Measurements from ENCODE around the gene APBA3.

APBA3 gene

GRCh38 chr19:3761382-3762129 is at the start of gene APBA3:
TSS of gene APBA3 (minus strand) at chr19:3761692. CDS start at chr19:3760264, 1,428 bp downstream.
- TF ChIP-seq ZNF274 (IDR thresholded peaks at IDR 0.05; ENCODE audit: low read depth, low read length) (no peak), YY1 (IDR thresholded peaks at IDR 0.05; ENCODE audit: insufficient read depth, insufficient read length) (no peak), SUZ12 (IDR thresholded peaks at IDR 0.05; ENCODE audit: extremely low read depth, insufficient read depth, insufficient read length) (no peak)
- DNase-seq (ENCODE audit: low read depth, low spot score), result peak; percentile 88
- Histone ChIP-seq H3K36me3 (ENCODE audit: insufficient read depth, insufficient read length, low read length) (peaks cover 41% of the 10 kb centered on the region), H3K4me3 (ENCODE audit: insufficient read length, low read depth) (peak within 1 kb of the TSS; percentile 96), H3K27me3 (ENCODE audit: insufficient read depth, insufficient read length) (no peaks in the 10 kb centered on the region), H3K4me1 (ENCODE audit: insufficient read depth, insufficient read length) (peaks cover 4% of the 10 kb centered on the region), H3K9ac (ENCODE audit: insufficient read length, low read depth) (peak within 1 kb of the TSS; percentile 99), H3K9me3 (ENCODE audit: insufficient read depth, low read length) (no peaks in the 10 kb centered on the region)

- peak overlapping the region; percentile 27 for H3K9ac ChIP-seq (ENCODE audit: insufficient read length, low read depth)
Measured at GRCh38 chr19:3810708-3811355, 49.3 kb upstream of the APBA3 start.

GRCh38 chr19:3809881-3810707 is 48.6 kb upstream of the APBA3 start:
- H3K27me3 ChIP-seq (ENCODE audit: insufficient read depth, insufficient read length), result no peaks in the 10 kb centered on the region
- no peak for DNase-seq (ENCODE audit: low read depth, low spot score)
- H3K36me3 ChIP-seq (ENCODE audit: insufficient read depth, insufficient read length, low read length), result no peaks in the 10 kb centered on the region
- TF ChIP-seq YY1 (IDR thresholded peaks at IDR 0.05; ENCODE audit: insufficient read depth, insufficient read length) (no peak), ZNF274 (IDR thresholded peaks at IDR 0.05; ENCODE audit: low read depth, low read length) (no peak), SUZ12 (IDR thresholded peaks at IDR 0.05; ENCODE audit: extremely low read depth, insufficient read depth, insufficient read length) (no peak)
- peaks cover 3% of the 10 kb centered on the region for H3K4me1 ChIP-seq (ENCODE audit: insufficient read depth, insufficient read length)
- no peak overlapping the region for H3K4me3 ChIP-seq (ENCODE audit: insufficient read length, low read depth)
- peak overlapping the region; percentile 27 for H3K9ac ChIP-seq (ENCODE audit: insufficient read length, low read depth)
- no peaks in the 10 kb centered on the region for H3K9me3 ChIP-seq (ENCODE audit: insufficient read depth, low read length)

More at GRCh38 chr19:3810708-3811355, 49.3 kb upstream of the APBA3 start:
- peaks cover 3% of the 10 kb centered on the region for H3K4me1 ChIP-seq (ENCODE audit: insufficient read depth, insufficient read length)
- no peaks in the 10 kb centered on the region for H3K27me3 ChIP-seq (ENCODE audit: insufficient read depth, insufficient read length)
- TF ChIP-seq YY1 (IDR thresholded peaks at IDR 0.05; ENCODE audit: insufficient read depth, insufficient read length), result no peak
- TF ChIP-seq ZNF274 (IDR thresholded peaks at IDR 0.05; ENCODE audit: low read depth, low read length), result no peak
- no peak for TF ChIP-seq SUZ12 (IDR thresholded peaks at IDR 0.05; ENCODE audit: extremely low read depth, insufficient read depth, insufficient read length)
- DNase-seq (ENCODE audit: low read depth, low spot score), result no peak
- no peaks in the 10 kb centered on the region for H3K36me3 ChIP-seq (ENCODE audit: insufficient read depth, insufficient read length, low read length)
- H3K9me3 ChIP-seq (ENCODE audit: insufficient read depth, low read length), result no peaks in the 10 kb centered on the region
- no peak overlapping the region for H3K4me3 ChIP-seq (ENCODE audit: insufficient read length, low read depth)

GRCh38 chr19:3808420-3809143 is 47.1 kb upstream of the APBA3 start:
- Histone ChIP-seq H3K9me3 (ENCODE audit: insufficient read depth, low read length) (no peaks in the 10 kb centered on the region), H3K4me1 (ENCODE audit: insufficient read depth, insufficient read length) (peaks cover 3% of the 10 kb centered on the region), H3K36me3 (ENCODE audit: insufficient read depth, insufficient read length, low read length) (no peaks in the 10 kb centered on the region), H3K4me3 (ENCODE audit: insufficient read length, low read depth) (no peak overlapping the region), H3K27me3 (ENCODE audit: insufficient read depth, insufficient read length) (no peaks in the 10 kb centered on the region), H3K9ac (ENCODE audit: insufficient read length, low read depth) (no peak overlapping the region)
- TF ChIP-seq SUZ12 (IDR thresholded peaks at IDR 0.05; ENCODE audit: extremely low read depth, insufficient read depth, insufficient read length), result no peak
- no peak for TF ChIP-seq ZNF274 (IDR thresholded peaks at IDR 0.05; ENCODE audit: low read depth, low read length)
- TF ChIP-seq YY1 (IDR thresholded peaks at IDR 0.05; ENCODE audit: insufficient read depth, insufficient read length), result no peak
- no peak for DNase-seq (ENCODE audit: low read depth, low spot score)

GRCh38 chr19:3807574-3808354 is 46.3 kb upstream of the APBA3 start:
- H3K4me1 ChIP-seq (ENCODE audit: insufficient read depth, insufficient read length), result peaks cover 3% of the 10 kb centered on the region
- H3K36me3 ChIP-seq (ENCODE audit: insufficient read depth, insufficient read length, low read length), result no peaks in the 10 kb centered on the region
- DNase-seq (ENCODE audit: low read depth, low spot score), result no peak
- TF ChIP-seq YY1 (IDR thresholded peaks at IDR 0.05; ENCODE audit: insufficient read depth, insufficient read length) (no peak), SUZ12 (IDR thresholded peaks at IDR 0.05; ENCODE audit: extremely low read depth, insufficient read depth, insufficient read length) (no peak)
- no peak overlapping the region for H3K4me3 ChIP-seq (ENCODE audit: insufficient read length, low read depth)
- H3K9ac ChIP-seq (ENCODE audit: insufficient read length, low read depth), result no peak overlapping the region
- no peaks in the 10 kb centered on the region for H3K9me3 ChIP-seq (ENCODE audit: insufficient read depth, low read length)
- peaks cover 4% of the 10 kb centered on the region for H3K27me3 ChIP-seq (ENCODE audit: insufficient read depth, insufficient read length)

- H3K9me3 ChIP-seq (ENCODE audit: insufficient read depth, low read length), result no peaks in the 10 kb centered on the region
- H3K4me1 ChIP-seq (ENCODE audit: insufficient read depth, insufficient read length), result peaks cover 3% of the 10 kb centered on the region
- H3K4me3 ChIP-seq (ENCODE audit: insufficient read length, low read depth), result no peak overlapping the region
- TF ChIP-seq SUZ12 (IDR thresholded peaks at IDR 0.05; ENCODE audit: extremely low read depth, insufficient read depth, insufficient read length), result no peak
- TF ChIP-seq ZNF274 (IDR thresholded peaks at IDR 0.05; ENCODE audit: low read depth, low read length), result no peak
- no peak for TF ChIP-seq YY1 (IDR thresholded peaks at IDR 0.05; ENCODE audit: insufficient read depth, insufficient read length)
- H3K9ac ChIP-seq (ENCODE audit: insufficient read length, low read depth), result no peak overlapping the region
- no peak for DNase-seq (ENCODE audit: low read depth, low spot score)
- H3K36me3 ChIP-seq (ENCODE audit: insufficient read depth, insufficient read length, low read length), result no peaks in the 10 kb centered on the region
- H3K27me3 ChIP-seq (ENCODE audit: insufficient read depth, insufficient read length), result peaks cover 9% of the 10 kb centered on the region
Measured at GRCh38 chr19:3807131-3807480, 45.6 kb upstream of the APBA3 start.

Measured in NT2/D1 (cell line).